Heart left ventricle (tissue), 13 donors: ENCODE data around the gene MBP.

Source experiments
- POLR2A ChIP-seq, 2 donors: fragments of 450-650 bp; IDR thresholded peaks; one replicate each; pipeline ENCODE4 v1.6.1; 2017; ENCODE audit warnings: antibody characterized with exemption in 2 of 2, mild to moderate bottlenecking in 2 of 2, moderate library complexity in 2 of 2
- TF ChIP-seq, protein P1 (sequence below), 12 donors: fragments of 200-600 bp; sonication (generic) in 4 of 12; IDR thresholded peaks; one replicate each; pipeline versions ENCODE4 v1.5.0 to v1.8.0; 2018 to 2022; ENCODE audit warnings: antibody characterized with exemption in 12 of 12, mild to moderate bottlenecking in 5 of 12
- donor health status: ischemic (EF 13 %, LVEDD 7.1; RV severe dilation, severe dysfunction).
- donor health status: DM: no; HTN: yes; CAD: no.
- donor health status: DM: no; HTN: no; CAD: no.
- donor health status: ischemic (EF 25% LVEDD 6.9; RV normal size, moderate dysfunction).
- donor health status: ischemic (EF 25% LVEDD 5.7; RV mildly dilated, moderate dysfunction).
- donor health status: ischemic (EF 35%, LVEDD 5.7; RV mildly dilated, moderate dysfunction).
- donor health status: nonischemic (EF 11% LVEDD 7.7; RV severe dilation, severe dysfunction).
- donor health status: DM: yes; HTN: yes; CAD: no.
- donor health status: PGD.
- donor health status: ischemic (EF 29% LVEDD 5.4; RV normal size, mild dysfunction).
- donor health status: nonischemic (EF 23%, LVEDD 6.1; RV moderate dilation, normal function).

DNA sequence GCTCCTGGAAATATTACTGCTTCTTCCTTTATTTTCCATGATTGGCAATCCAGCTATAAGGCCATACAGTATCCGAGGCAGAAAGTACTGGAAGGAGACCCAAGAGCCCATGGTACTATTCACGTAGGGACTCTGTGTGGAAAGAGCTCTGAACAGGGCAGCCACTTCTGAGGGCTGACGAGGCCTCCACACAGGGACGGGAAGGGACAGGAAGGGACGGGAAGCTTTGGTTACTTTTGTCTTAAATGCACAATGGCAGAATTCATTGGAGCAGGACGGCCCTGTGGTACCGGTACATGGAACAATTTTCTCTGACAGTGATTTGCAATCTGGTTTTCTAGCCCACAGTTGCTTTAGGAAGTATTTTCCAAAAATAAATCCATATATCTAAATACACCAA lies 102.4 kb downstream of the MBP start:
- TF ChIP-seq, protein P1, sequence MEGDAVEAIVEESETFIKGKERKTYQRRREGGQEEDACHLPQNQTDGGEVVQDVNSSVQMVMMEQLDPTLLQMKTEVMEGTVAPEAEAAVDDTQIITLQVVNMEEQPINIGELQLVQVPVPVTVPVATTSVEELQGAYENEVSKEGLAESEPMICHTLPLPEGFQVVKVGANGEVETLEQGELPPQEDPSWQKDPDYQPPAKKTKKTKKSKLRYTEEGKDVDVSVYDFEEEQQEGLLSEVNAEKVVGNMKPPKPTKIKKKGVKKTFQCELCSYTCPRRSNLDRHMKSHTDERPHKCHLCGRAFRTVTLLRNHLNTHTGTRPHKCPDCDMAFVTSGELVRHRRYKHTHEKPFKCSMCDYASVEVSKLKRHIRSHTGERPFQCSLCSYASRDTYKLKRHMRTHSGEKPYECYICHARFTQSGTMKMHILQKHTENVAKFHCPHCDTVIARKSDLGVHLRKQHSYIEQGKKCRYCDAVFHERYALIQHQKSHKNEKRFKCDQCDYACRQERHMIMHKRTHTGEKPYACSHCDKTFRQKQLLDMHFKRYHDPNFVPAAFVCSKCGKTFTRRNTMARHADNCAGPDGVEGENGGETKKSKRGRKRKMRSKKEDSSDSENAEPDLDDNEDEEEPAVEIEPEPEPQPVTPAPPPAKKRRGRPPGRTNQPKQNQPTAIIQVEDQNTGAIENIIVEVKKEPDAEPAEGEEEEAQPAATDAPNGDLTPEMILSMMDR (IDR thresholded peaks at IDR 0.05): no peak
- no peak for TF ChIP-seq POLR2A (IDR thresholded peaks at IDR 0.05)
